Lung (tissue), 12 donors: Measurements from ENCODE around the gene RP2. TPM values are rescaled to one million over a fixed set of nuclear protein-coding genes. Genes with fewer than 3 reads are reported as not detected.

Experiments
- ATAC-seq: fragments of 200-7000 bp; cut with Tn5 transposase; one replicate; pipeline ENCODE4 v1.9.1; 2020; ENCODE audit warnings: moderate number of reproducible peaks; ENCODE audit not compliant: insufficient read depth, low FRiP score
- DNase-seq, 3 donors: peaks; one replicate each; pipeline ENCODE4 v3.0.0-alpha.2; 2013 to 2017
- H3K27ac ChIP-seq, 2 donors: one replicate each; pipeline ENCODE4 v1.5.1; 2013; ENCODE audit warnings: mild to moderate bottlenecking in 2 of 2, moderate library complexity in 2 of 2, control low read depth in 1 of 2, inconsistent platforms in 1 of 2, low read depth in 1 of 2, low read length in 1 of 2
- H3K27me3 ChIP-seq, 3 donors: one replicate each; pipeline ENCODE4 v1.5.1; 2013; ENCODE audit warnings: low read length in 2 of 3; ENCODE audit not compliant: control insufficient read depth in 3 of 3, insufficient read depth in 3 of 3
- H3K36me3 ChIP-seq, 4 donors: one replicate each; pipeline ENCODE4 v1.5.1; 2013; ENCODE audit warnings: low read length in 4 of 4, mild to moderate bottlenecking in 1 of 4, moderate library complexity in 1 of 4; ENCODE audit not compliant: control insufficient read depth in 4 of 4, insufficient read depth in 4 of 4
- H3K4me1 ChIP-seq, 5 donors: one replicate each; pipeline ENCODE4 v1.5.1; 2013; ENCODE audit warnings: low read length in 5 of 5, mild to moderate bottlenecking in 2 of 5, moderate library complexity in 1 of 5; ENCODE audit not compliant: control insufficient read depth in 5 of 5, insufficient read depth in 5 of 5
- H3K4me3 ChIP-seq: one replicate; pipeline ENCODE4 v1.5.1; 2013; ENCODE audit warnings: mild to moderate bottlenecking, control low read depth, moderate library complexity
- H3K9ac ChIP-seq, 2 donors: one replicate each; pipeline ENCODE4 v1.5.1; 2013; ENCODE audit warnings: low read length in 2 of 2, control low read depth in 1 of 2; ENCODE audit not compliant: insufficient read depth in 1 of 2
- H3K9me3 ChIP-seq, 4 donors: one replicate each; pipeline ENCODE4 v1.5.1; 2013; ENCODE audit warnings: low read length in 3 of 4, mild to moderate bottlenecking in 1 of 4, moderate library complexity in 1 of 4; ENCODE audit not compliant: control insufficient read depth in 4 of 4, insufficient read depth in 3 of 4
- CTCF ChIP-seq: IDR thresholded peaks from 2 replicates; pipeline ENCODE4 v1.5.1; 2012; ENCODE audit warnings: mild to moderate bottlenecking; ENCODE audit errors: control extremely low read depth, extremely low read depth
- WGBS, 2 donors: extraction: QIAGEN DNeasy Blood & Tissue Kit; methylation state at CpG; one replicate each; pipeline ENCODE4 v1.1.7; 2013; 5-methylcytosine and 5-hydroxymethylcytosine counted together
- polyA plus RNA-seq, 2 donors: library from polyadenylated mRNA; stranded (reverse); fragments of 200-250 nt; gene quantifications; one replicate each; pipeline ENCODE4 v1.2.1, GENCODE V29; 2013
- total RNA-seq, 2 donors: library from RNA; depleted of rRNA in 1 of 2; stranded (reverse); fragments of >200 nt in 1 of 2; gene quantifications; one replicate each; pipeline ENCODE4 v1.2.1, GENCODE V29; 2014 to 2021
- donor health status: control.
- donor health status: control.
- donor health status: Bipolar disorder and iron deficiency.
- donor health status: healthy.
- donor health status: DM: yes; HTN: yes; CAD: no.

RP2 gene
- total and polyA plus RNA-seq, 4 donors, result 5.8 to 21.9 (median 17.2) TPM

DNA sequence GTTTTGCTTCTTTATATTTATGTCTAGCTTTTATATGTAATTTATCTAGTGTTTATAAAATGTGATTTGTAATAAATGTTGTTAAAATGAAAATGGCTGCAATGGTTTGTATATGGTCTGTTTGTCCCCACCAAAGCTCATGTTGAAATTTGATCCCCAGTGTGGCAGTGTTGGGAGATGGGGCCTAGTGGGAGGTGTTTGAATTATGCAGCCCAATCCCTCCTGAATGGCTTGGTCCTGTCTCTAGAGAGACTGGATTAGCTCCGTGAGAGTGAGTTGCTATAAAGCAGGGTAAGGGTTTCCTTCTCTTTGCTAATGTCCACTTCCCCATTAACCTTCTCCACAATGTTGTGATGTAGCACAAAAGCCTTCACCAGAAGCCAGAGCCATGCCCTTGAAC, 45.4 kb downstream of the RP2 start:
- no peak overlapping the region for H3K27ac ChIP-seq
- H3K9me3 ChIP-seq, result no peaks in the 10 kb centered on the region
- H3K9ac ChIP-seq, result no peak overlapping the region
- H3K36me3 ChIP-seq, result no peaks in the 10 kb centered on the region
- TF ChIP-seq CTCF, result no peak
- no peaks in the 10 kb centered on the region for H3K4me1 ChIP-seq
- H3K27me3 ChIP-seq, result peaks cover 0 to 2% (median 0%) of the 10 kb centered on the region in 3 donors
- no peak for ATAC-seq
- DNase-seq, result no peak
- no peak overlapping the region for H3K4me3 ChIP-seq
- 53 to 67% methylated on average over 1 of the region's 1 CpG for WGBS, 2 donors

DNA sequence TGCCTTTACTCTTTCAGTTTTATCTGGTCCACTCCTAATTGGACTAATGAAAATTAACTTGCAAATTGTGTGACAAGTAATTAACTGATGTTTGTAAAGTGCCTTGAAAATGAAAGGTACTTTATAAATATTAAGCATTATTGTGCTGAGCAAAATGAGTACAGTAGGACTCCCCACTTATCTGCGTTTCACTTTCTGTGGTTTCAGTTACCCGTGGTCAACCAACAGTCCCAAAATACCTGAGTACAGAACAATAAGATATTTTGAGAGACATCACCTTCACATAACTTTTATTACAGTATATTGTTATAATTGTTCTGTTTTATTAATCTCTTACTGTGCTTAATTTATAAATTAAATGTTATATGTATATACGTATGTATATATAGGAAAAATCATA, 48.0 kb downstream of the RP2 start:
- Histone ChIP-seq H3K9ac (no peak overlapping the region), H3K27me3 (peaks cover 0 to 5% (median 0%) of the 10 kb centered on the region in 3 donors), H3K36me3 (no peaks in the 10 kb centered on the region), H3K9me3 (no peaks in the 10 kb centered on the region), H3K27ac (no peak overlapping the region), H3K4me1 (no peaks in the 10 kb centered on the region), H3K4me3 (no peak overlapping the region)
- DNase-seq (no peak), ATAC-seq (no peak)
- no peak for TF ChIP-seq CTCF
- WGBS, 2 donors, result 71 to 78% methylated on average over 3 of the region's 3 CpGs

GRCh38 chrX:46898207-46898606, 61.4 kb downstream of the RP2 start:
- Histone ChIP-seq H3K36me3 (no peaks in the 10 kb centered on the region), H3K4me1 (no peaks in the 10 kb centered on the region), H3K27me3 (peaks cover 0 to 7% (median 4%) of the 10 kb centered on the region in 3 donors), H3K9me3 (no peaks in the 10 kb centered on the region), H3K27ac (no peak overlapping the region), H3K9ac (no peak overlapping the region), H3K4me3 (no peak overlapping the region)
- ATAC-seq, result no peak
- DNase-seq, result no peak
- no peak for TF ChIP-seq CTCF
